Panc1 (cell line): ENCODE measurements around the gene ZNF76. TPM values are rescaled to one million over a fixed set of nuclear protein-coding genes. Genes with fewer than 3 reads are reported as not detected.

Experiments used
- ATAC-seq: fragments of 200-7000 bp; cut with Tn5 transposase; 2 replicates; pipeline ENCODE4 v1.9.1; 2020; ENCODE audit warnings: mild to moderate bottlenecking, moderate library complexity
- BruUV-seq: library from RNA; stranded (reverse); fragments of 400-500 nt; replicated peaks from 2 replicates; lab custom pipeline; 2021; lab: Mats Ljungman, UMichigan
- CTCF ChIA-PET: fragments of 300-600 bp; sonication (Branson Sonifier 250); formaldehyde crosslinking; loops from one replicate; lab custom pipeline; 2022; ENCODE audit warnings: antibody characterized with exemption; lab: Charles Lee
- POLR2A ChIA-PET: fragments of 300-600 bp; sonication (Branson Sonifier 250); formaldehyde crosslinking; loops from one replicate; lab custom pipeline; 2022; ENCODE audit warnings: antibody characterized with exemption; lab: Charles Lee
- DNase-seq: peaks from one replicate; pipeline ENCODE4 v3.0.0-alpha.2; 2010; ENCODE audit warnings: low read depth, low spot score
- H3K27ac ChIP-seq: 2 replicates; pipeline ENCODE4 v1.5.1; 2011; ENCODE audit warnings: mild to moderate bottlenecking, low read length, inconsistent platforms
- H3K27me3 ChIP-seq: fragments of 200-500 bp; sonication (Bioruptor generic); 2 replicates; pipeline ENCODE4 v1.6.0; 2014; ENCODE audit warnings: low read length, inconsistent platforms; ENCODE audit not compliant: control insufficient read depth, insufficient read depth
- H3K36me3 ChIP-seq: fragments of 200-500 bp; sonication (Bioruptor generic); 2 replicates; pipeline ENCODE4 v1.5.1; 2014; ENCODE audit warnings: inconsistent platforms, mild to moderate bottlenecking, low read length, moderate library complexity; ENCODE audit not compliant: control insufficient read depth, insufficient read depth
- H3K4me1 ChIP-seq: 2 replicates; pipeline ENCODE4 v1.5.1; 2011; ENCODE audit warnings: inconsistent platforms, mild to moderate bottlenecking, low read length, moderate library complexity; ENCODE audit not compliant: control insufficient read depth, insufficient read depth
- H3K4me3 ChIP-seq, 2 experiments: 2 replicates each; pipeline ENCODE4 v1.5.1; 2011 to 2012; ENCODE audit warnings: low read depth in 2 of 2, low read length in 2 of 2, mild to moderate bottlenecking in 2 of 2, inconsistent platforms in 1 of 2, moderate library complexity in 1 of 2
- H3K9me3 ChIP-seq: fragments of 200-500 bp; sonication (Bioruptor generic); 2 replicates; pipeline ENCODE4 v1.5.1; 2014; ENCODE audit warnings: low read depth, mild to moderate bottlenecking, inconsistent platforms, low read length, moderate library complexity; ENCODE audit not compliant: control insufficient read depth, insufficient read depth
- POLR2AphosphoS5 ChIP-seq: IDR thresholded peaks from 2 replicates; pipeline ENCODE4 v1.6.1; 2012; ENCODE audit warnings: mild to moderate bottlenecking, low read depth, low read length, moderate library complexity
- SIN3A ChIP-seq: IDR thresholded peaks from 2 replicates; pipeline ENCODE4 v1.6.1; 2012; ENCODE audit warnings: low read depth, mild to moderate bottlenecking, low read length, moderate library complexity, borderline replicate concordance; ENCODE audit not compliant: insufficient read depth
- TCF7L2 ChIP-seq: IDR thresholded peaks from 2 replicates; pipeline ENCODE4 v1.6.1; 2011; ENCODE audit warnings: mild to moderate bottlenecking, low read depth, low read length, inconsistent platforms
- in situ Hi-C: cut with HindIII; loops from 2 replicates; pipeline ENCODE4 v1.10.0; 2016; ENCODE audit warnings: low sequenced_read_pairs, low pct_unique_long_range_greater_than_20kb
- intact Hi-C: fragments of 100-400 bp; cut with micrococcal nuclease; formaldehyde crosslinking; loops from one replicate; pipeline ENCODE4 v1.10.0; 2022; ENCODE audit not compliant: unreplicated experiment
- total RNA-seq: library from RNA; stranded (reverse); gene quantifications from one replicate; pipeline ENCODE4 v1.2.1, GENCODE V29; 2021; ENCODE audit not compliant: unreplicated experiment
- TF ChIP-seq, protein P1 (sequence below), 2 experiments: IDR thresholded peaks; 2 replicates each; pipeline ENCODE4 v1.6.1; 2011 to 2012; ENCODE audit warnings: low read depth in 2 of 2, control low read depth in 1 of 2, low read length in 1 of 2, mild to moderate bottlenecking in 1 of 2, moderate library complexity in 1 of 2; ENCODE audit not compliant: insufficient read depth in 1 of 2
- TF ChIP-seq, protein P2 (sequence below): fragments of 450-650 bp; IDR thresholded peaks from 2 replicates; pipeline ENCODE4 v1.5.1; 2017; ENCODE audit warnings: mild to moderate bottlenecking

ZNF76 gene
- total RNA-seq, 1 experiment from 2014 or later = 41.5 TPM

DNA sequence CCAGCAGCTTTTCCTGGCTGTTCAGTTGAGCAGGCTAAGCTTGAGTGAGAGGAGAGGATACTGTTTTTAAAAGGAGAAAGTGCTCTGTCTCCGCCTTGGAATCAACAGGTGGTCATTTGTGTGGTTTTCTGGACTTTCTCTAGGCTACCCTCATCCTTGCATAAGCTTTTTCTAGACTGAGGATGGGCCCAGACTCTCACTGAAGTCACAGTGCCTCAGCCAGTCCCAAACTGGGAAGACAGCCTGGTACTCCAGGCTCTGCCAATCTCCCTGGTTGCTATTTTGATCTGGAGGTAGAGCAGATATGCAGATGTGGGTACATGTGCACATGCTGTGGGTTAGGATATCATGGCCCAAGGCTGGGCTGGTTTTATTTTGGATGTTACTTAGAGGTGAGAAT lies 38.8 kb upstream of the ZNF76 start:
- BruUV-seq = no TSS peak
- no peak overlapping the region for H3K27ac ChIP-seq
- ATAC-seq = no peak
- H3K27me3 ChIP-seq = no peaks in the 10 kb centered on the region
- intact Hi-C loops = no loop called here
- no peaks in the 10 kb centered on the region for H3K36me3 ChIP-seq
- no peaks in the 10 kb centered on the region for H3K9me3 ChIP-seq
- in situ Hi-C loops = no loop called here
- TF ChIP-seq, protein P1, sequence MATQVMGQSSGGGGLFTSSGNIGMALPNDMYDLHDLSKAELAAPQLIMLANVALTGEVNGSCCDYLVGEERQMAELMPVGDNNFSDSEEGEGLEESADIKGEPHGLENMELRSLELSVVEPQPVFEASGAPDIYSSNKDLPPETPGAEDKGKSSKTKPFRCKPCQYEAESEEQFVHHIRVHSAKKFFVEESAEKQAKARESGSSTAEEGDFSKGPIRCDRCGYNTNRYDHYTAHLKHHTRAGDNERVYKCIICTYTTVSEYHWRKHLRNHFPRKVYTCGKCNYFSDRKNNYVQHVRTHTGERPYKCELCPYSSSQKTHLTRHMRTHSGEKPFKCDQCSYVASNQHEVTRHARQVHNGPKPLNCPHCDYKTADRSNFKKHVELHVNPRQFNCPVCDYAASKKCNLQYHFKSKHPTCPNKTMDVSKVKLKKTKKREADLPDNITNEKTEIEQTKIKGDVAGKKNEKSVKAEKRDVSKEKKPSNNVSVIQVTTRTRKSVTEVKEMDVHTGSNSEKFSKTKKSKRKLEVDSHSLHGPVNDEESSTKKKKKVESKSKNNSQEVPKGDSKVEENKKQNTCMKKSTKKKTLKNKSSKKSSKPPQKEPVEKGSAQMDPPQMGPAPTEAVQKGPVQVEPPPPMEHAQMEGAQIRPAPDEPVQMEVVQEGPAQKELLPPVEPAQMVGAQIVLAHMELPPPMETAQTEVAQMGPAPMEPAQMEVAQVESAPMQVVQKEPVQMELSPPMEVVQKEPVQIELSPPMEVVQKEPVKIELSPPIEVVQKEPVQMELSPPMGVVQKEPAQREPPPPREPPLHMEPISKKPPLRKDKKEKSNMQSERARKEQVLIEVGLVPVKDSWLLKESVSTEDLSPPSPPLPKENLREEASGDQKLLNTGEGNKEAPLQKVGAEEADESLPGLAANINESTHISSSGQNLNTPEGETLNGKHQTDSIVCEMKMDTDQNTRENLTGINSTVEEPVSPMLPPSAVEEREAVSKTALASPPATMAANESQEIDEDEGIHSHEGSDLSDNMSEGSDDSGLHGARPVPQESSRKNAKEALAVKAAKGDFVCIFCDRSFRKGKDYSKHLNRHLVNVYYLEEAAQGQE (IDR thresholded peaks at IDR 0.05; ENCODE audit: insufficient read depth in 1 of 2, low read depth in 2 of 2, low read length in 1 of 2) = no peak
- no peak for TF ChIP-seq TCF7L2
- no peak for TF ChIP-seq POLR2AphosphoS5
- no peak for TF ChIP-seq SIN3A
- TF ChIP-seq, protein P2, sequence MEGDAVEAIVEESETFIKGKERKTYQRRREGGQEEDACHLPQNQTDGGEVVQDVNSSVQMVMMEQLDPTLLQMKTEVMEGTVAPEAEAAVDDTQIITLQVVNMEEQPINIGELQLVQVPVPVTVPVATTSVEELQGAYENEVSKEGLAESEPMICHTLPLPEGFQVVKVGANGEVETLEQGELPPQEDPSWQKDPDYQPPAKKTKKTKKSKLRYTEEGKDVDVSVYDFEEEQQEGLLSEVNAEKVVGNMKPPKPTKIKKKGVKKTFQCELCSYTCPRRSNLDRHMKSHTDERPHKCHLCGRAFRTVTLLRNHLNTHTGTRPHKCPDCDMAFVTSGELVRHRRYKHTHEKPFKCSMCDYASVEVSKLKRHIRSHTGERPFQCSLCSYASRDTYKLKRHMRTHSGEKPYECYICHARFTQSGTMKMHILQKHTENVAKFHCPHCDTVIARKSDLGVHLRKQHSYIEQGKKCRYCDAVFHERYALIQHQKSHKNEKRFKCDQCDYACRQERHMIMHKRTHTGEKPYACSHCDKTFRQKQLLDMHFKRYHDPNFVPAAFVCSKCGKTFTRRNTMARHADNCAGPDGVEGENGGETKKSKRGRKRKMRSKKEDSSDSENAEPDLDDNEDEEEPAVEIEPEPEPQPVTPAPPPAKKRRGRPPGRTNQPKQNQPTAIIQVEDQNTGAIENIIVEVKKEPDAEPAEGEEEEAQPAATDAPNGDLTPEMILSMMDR = no peak
- DNase-seq = no peak
- ChIA-PET POLR2A (no interaction called here), CTCF (interaction anchor here (0.6 kb wide), 1 partner anchor 441 kb away, joined by 3 read pairs; no protein-coding TSS in a partner anchor)
- H3K4me3 ChIP-seq = no peak overlapping the region
- H3K4me1 ChIP-seq = peaks cover 4% of the 10 kb centered on the region; the same call in 1 of the 2 replicates

DNA sequence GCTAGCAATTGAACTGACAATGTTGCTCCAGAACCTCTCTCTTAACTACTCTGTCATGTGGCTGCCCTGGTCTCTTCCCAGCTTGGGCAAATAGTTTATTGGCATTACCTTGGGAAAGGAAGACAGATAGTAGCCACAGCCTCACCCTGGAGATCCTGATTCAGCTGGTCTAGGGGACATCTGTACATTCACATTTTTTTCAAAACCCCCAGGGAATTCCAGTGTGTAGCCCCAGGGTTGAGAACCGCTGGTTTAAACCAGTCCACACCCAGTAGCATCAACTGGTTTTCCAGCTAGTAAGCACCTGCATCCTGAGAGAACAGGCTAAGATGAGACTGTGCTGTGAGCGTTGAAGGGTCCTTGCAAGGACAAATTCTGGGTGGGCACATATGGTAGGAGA lies 36.1 kb upstream of the ZNF76 start:
- TF ChIP-seq TCF7L2 (no peak), SIN3A (no peak), POLR2AphosphoS5 (no peak)
- TF ChIP-seq, protein P2 = no peak
- TF ChIP-seq, protein P1 (IDR thresholded peaks at IDR 0.05; ENCODE audit: insufficient read depth in 1 of 2, low read depth in 2 of 2, low read length in 1 of 2) = no peak
- BruUV-seq = no TSS peak
- intact Hi-C loops = no loop called here
- Histone ChIP-seq H3K27ac (no peak overlapping the region), H3K4me1 (peaks cover 4% of the 10 kb centered on the region; the same call in 1 of the 2 replicates), H3K9me3 (no peaks in the 10 kb centered on the region), H3K27me3 (no peaks in the 10 kb centered on the region), H3K36me3 (no peaks in the 10 kb centered on the region), H3K4me3 (no peak overlapping the region)
- ChIA-PET CTCF (no interaction called here), POLR2A (no interaction called here)
- in situ Hi-C loops = no loop called here
- DNase-seq (no peak), ATAC-seq (no peak)
